Vagina (tissue), 2 donors: Measurements from ENCODE around the gene SCUBE1. TPM values are rescaled to one million over a fixed set of nuclear protein-coding genes. Genes with fewer than 3 reads are reported as not detected.

ENCODE experiments used
- DNase-seq, 2 donors: peaks; one replicate each; pipeline ENCODE4 v3.0.0-alpha.2; 2017; ENCODE audit errors: extremely low spot score in 2 of 2
- H3K27ac ChIP-seq: fragments of 200-600 bp; sonication (generic); one replicate; pipeline ENCODE4 v1.5.1; 2019
- H3K27me3 ChIP-seq: fragments of 200-600 bp; sonication (generic); one replicate; pipeline ENCODE4 v1.5.1; 2019
- H3K36me3 ChIP-seq, 2 donors: fragments of 200-600 bp; sonication (generic); one replicate each; pipeline ENCODE4 v1.5.1; 2017 to 2019
- H3K4me1 ChIP-seq: fragments of 200-600 bp; sonication (generic); one replicate; pipeline ENCODE4 v1.5.1; 2019
- H3K4me3 ChIP-seq, 2 donors: fragments of 200-600 bp; sonication (generic); 1 replicate in 1 of 2; 2 replicates in 1 of 2; pipeline ENCODE4 v1.5.1; 2016 to 2019
- H3K9me3 ChIP-seq: fragments of 200-600 bp; sonication (generic); one replicate; pipeline ENCODE4 v1.5.1; 2019
- POLR2A ChIP-seq, 2 donors: fragments of 450-650 bp; IDR thresholded peaks; one replicate each; pipeline ENCODE4 v1.6.1; 2017; ENCODE audit warnings: antibody characterized with exemption in 2 of 2, mild to moderate bottlenecking in 2 of 2, moderate library complexity in 2 of 2
- POLR2AphosphoS5 ChIP-seq, 2 donors: sonication (generic); formaldehyde crosslinking; IDR thresholded peaks; one replicate each; pipeline ENCODE4 v1.9.0; 2017; ENCODE audit warnings: antibody characterized with exemption in 2 of 2, mild to moderate bottlenecking in 2 of 2, low read depth in 1 of 2; ENCODE audit not compliant: insufficient read depth in 1 of 2
- intact Hi-C: fragments of 100-400 bp; cut with DNase I; formaldehyde crosslinking; loops from one replicate; pipeline ENCODE4 v1.15.1; 2023
- total RNA-seq: library from RNA; depleted of rRNA; stranded (reverse); fragments of >200 nt; gene quantifications from one replicate; pipeline ENCODE4 v1.2.3, GENCODE V29; 2016
- TF ChIP-seq, protein P1 (sequence below), 3 experiments: fragments of 450-650 bp in 2 of 3; fragments of 200-600 bp in 1 of 3; sonication (generic) in 1 of 3; IDR thresholded peaks; one replicate each; pipeline ENCODE4 v1.5.1; 2017 to 2019; ENCODE audit warnings: antibody characterized with exemption in 3 of 3, mild to moderate bottlenecking in 2 of 3, moderate library complexity in 2 of 3

Gene SCUBE1
- total RNA-seq, 1 donor from 2014 or later, result 6.9 TPM

DNA sequence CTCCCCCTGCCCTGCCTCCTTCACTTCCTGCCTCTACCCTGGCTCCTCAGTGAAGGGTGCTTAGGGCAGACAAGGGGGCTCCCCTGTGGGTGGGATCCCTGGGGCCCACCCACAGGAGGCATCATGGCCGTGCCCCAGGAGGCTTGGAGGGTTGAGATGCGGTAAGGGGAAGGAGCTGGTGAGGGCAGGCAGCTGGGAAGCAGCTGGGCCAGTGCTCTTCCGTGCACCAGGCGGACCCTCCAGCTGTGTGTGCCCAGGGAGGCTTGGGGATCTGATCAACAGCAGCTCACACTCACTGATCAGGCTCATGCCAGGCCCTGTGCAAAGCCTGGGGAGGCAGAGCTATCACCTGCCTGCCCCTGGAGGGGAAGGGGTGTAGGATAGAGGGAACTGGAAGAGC is 97.0 kb downstream of the SCUBE1 start:
- no peaks in the 10 kb centered on the region for H3K9me3 ChIP-seq
- no peak for DNase-seq
- TF ChIP-seq POLR2A (IDR thresholded peaks at IDR 0.05) (no peak), POLR2AphosphoS5 (IDR thresholded peaks at IDR 0.05; ENCODE audit: insufficient read depth in 1 of 2, low read depth in 1 of 2) (no peak)
- intact Hi-C loops, result no loop called here
- H3K4me3 ChIP-seq, result no peak overlapping the region
- H3K27ac ChIP-seq, result no peak overlapping the region
- H3K4me1 ChIP-seq, result no peaks in the 10 kb centered on the region
- no peaks in the 10 kb centered on the region for H3K36me3 ChIP-seq
- no peaks in the 10 kb centered on the region for H3K27me3 ChIP-seq

DNA sequence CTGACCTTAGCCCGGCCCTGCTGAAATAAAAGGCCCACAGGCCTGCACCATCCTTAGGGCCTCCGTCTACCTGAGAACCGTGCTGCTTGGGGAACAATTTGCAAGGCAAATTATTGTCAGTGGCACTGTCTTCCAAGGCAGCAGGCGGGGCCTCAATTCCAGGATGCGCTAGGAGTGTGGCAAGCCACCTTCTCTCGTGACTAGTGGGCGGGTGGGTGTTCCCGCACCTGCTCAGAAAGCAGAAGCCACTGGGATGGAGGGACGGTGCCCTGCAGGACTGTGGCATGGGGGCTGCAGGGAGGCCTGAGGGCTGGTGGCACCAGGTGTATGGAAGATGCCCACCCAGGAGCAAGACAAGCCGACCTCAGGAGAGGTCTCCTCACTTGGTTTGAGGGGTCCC is 97.5 kb downstream of the SCUBE1 start:
- no peaks in the 10 kb centered on the region for H3K36me3 ChIP-seq

DNA sequence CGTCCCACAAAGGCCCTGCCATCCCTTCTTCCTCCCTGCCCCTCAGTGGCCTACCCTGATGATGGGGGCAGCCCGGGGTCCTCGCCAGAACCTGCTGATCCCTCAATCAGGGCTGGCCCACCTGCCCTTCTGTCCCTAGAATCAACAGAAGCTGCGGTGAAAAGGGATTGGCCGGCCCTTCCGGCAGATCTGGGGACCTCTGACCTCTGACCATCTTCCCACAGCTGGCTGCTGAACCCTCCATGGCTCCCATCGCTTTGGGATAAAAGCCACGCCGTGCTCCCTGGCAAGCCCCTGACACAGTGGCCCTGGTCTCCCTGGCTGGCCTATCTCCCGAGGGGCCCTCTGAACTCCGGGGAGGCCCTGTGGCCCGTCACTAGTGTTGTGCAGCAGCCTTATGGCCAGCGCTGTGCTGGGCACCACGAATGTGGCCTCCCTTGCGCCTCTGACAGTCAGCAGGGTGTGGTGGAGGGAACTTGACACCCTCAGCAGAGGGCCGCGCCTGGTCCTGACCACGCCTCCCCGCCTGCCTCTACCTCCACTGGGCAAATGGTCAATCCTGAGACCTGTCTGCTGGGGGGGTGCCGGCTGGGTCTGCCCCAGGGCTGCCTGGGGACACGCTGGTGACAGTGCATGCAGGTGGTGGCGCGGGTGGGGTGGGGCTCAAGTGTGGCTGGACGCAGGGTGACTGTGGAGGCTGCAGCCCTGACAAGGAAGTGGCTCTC is 98.2 kb downstream of the SCUBE1 start:
- TF ChIP-seq, protein P1, sequence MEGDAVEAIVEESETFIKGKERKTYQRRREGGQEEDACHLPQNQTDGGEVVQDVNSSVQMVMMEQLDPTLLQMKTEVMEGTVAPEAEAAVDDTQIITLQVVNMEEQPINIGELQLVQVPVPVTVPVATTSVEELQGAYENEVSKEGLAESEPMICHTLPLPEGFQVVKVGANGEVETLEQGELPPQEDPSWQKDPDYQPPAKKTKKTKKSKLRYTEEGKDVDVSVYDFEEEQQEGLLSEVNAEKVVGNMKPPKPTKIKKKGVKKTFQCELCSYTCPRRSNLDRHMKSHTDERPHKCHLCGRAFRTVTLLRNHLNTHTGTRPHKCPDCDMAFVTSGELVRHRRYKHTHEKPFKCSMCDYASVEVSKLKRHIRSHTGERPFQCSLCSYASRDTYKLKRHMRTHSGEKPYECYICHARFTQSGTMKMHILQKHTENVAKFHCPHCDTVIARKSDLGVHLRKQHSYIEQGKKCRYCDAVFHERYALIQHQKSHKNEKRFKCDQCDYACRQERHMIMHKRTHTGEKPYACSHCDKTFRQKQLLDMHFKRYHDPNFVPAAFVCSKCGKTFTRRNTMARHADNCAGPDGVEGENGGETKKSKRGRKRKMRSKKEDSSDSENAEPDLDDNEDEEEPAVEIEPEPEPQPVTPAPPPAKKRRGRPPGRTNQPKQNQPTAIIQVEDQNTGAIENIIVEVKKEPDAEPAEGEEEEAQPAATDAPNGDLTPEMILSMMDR (IDR thresholded peaks at IDR 0.05), result no peak
- TF ChIP-seq POLR2AphosphoS5 (IDR thresholded peaks at IDR 0.05; ENCODE audit: insufficient read depth in 1 of 2, low read depth in 1 of 2) (no peak), POLR2A (IDR thresholded peaks at IDR 0.05) (no peak)
- intact Hi-C loops, result no loop called here
- DNase-seq, result no peak
- H3K27me3 ChIP-seq, result no peaks in the 10 kb centered on the region
- no peaks in the 10 kb centered on the region for H3K9me3 ChIP-seq
- H3K27ac ChIP-seq, result no peak overlapping the region
- no peaks in the 10 kb centered on the region for H3K4me1 ChIP-seq
- no peak overlapping the region for H3K4me3 ChIP-seq
- H3K36me3 ChIP-seq, result no peaks in the 10 kb centered on the region

More for the DNA sequence above, 97.5 kb downstream of the SCUBE1 start:
- no peak overlapping the region for H3K27ac ChIP-seq
- no peaks in the 10 kb centered on the region for H3K4me1 ChIP-seq
- intact Hi-C loops, result no loop called here
- no peaks in the 10 kb centered on the region for H3K27me3 ChIP-seq
- DNase-seq, result no peak
- no peaks in the 10 kb centered on the region for H3K9me3 ChIP-seq
- TF ChIP-seq POLR2AphosphoS5 (IDR thresholded peaks at IDR 0.05; ENCODE audit: insufficient read depth in 1 of 2, low read depth in 1 of 2) (no peak), POLR2A (IDR thresholded peaks at IDR 0.05) (no peak)
- TF ChIP-seq, protein P1 (IDR thresholded peaks at IDR 0.05), result no peak
- H3K4me3 ChIP-seq, result no peak overlapping the region

DNA sequence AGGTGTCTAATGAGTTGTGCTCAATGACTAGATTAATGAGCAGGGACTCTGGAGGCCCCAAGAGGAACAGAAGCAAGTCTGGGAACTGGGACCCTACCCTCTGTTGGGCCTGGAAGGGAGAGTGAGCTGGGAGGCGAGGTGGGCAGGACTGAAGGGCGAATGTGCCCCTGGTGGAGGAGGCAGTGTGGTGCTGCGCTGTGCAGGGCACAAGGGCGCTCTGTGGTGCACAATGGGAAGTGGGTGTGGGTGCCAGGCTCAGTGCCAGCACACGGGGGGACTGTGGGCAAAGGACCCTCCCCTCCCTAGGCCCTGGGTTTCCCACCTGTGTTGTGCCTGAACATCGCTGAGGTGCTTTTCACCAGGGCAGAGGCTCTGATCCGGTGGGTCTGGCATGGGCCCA is 98.8 kb downstream of the SCUBE1 start:
- no peak for TF ChIP-seq POLR2A (IDR thresholded peaks at IDR 0.05)
- TF ChIP-seq, protein P1 (IDR thresholded peaks at IDR 0.05), result no peak
- TF ChIP-seq POLR2AphosphoS5 (IDR thresholded peaks at IDR 0.05; ENCODE audit: insufficient read depth in 1 of 2, low read depth in 1 of 2), result no peak
- H3K27me3 ChIP-seq, result no peaks in the 10 kb centered on the region
- no peaks in the 10 kb centered on the region for H3K36me3 ChIP-seq
- H3K4me3 ChIP-seq, result no peak overlapping the region
- H3K4me1 ChIP-seq, result no peaks in the 10 kb centered on the region
- H3K9me3 ChIP-seq, result no peaks in the 10 kb centered on the region
- intact Hi-C loops, result no loop called here
- H3K27ac ChIP-seq, result no peak overlapping the region
- DNase-seq, result no peak

DNA sequence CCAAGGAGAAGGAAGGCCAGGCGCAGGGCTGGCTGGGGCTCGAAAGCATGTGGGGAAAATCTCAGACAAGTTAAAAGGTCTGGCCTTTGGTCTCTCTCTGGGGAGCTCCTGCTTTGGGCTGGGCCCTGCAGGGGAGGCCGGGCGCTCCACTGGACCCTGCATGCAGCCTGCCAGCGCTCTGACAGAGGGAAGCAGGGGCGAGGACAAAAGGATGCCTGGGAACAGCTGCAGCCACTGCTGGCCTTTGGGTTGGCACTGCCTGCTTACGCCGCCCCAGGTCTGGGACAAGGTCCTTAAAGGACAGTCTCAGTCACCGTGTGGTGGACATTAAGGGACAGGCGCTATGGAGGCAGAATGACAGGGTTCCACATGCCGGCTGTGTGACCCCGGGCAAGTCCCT is 99.8 kb downstream of the SCUBE1 start:
- TF ChIP-seq POLR2AphosphoS5 (IDR thresholded peaks at IDR 0.05; ENCODE audit: insufficient read depth in 1 of 2, low read depth in 1 of 2), result no peak
- no peak for TF ChIP-seq POLR2A (IDR thresholded peaks at IDR 0.05)
- TF ChIP-seq, protein P1 (IDR thresholded peaks at IDR 0.05), result no peak
- Histone ChIP-seq H3K36me3 (no peaks in the 10 kb centered on the region), H3K9me3 (no peaks in the 10 kb centered on the region), H3K4me3 (no peak overlapping the region), H3K27me3 (no peaks in the 10 kb centered on the region), H3K27ac (no peak overlapping the region), H3K4me1 (no peaks in the 10 kb centered on the region)
- DNase-seq, result no peak
- intact Hi-C loops, result no loop called here
